K562 (cell line): Measurements from ENCODE around the gene TADA2A.

Experiments
- CTCF ChIP-seq, 3 experiments: IDR thresholded peaks in 2 of 3; conservative IDR thresholded peaks in 1 of 3; 2 replicates each; pipeline ENCODE4 v1.5.1; 2011 to 2012; ENCODE audit warnings: low read length in 3 of 3, mild to moderate bottlenecking in 3 of 3, control low read depth in 2 of 3, improper control_type of control experiment in 1 of 3, inconsistent platforms in 1 of 3, low read depth in 1 of 3, mixed read lengths in 1 of 3, moderate library complexity in 1 of 3; ENCODE audit not compliant: insufficient read depth in 2 of 3
- RCOR1 ChIP-seq, 2 experiments: IDR thresholded peaks; 2 replicates each; pipeline ENCODE4 v1.6.1; 2012; ENCODE audit warnings: low read depth in 2 of 2, low read length in 2 of 2, borderline replicate concordance in 1 of 2, improper control_type of control experiment in 1 of 2
- SMAD1 ChIP-seq: fragments of 150-350 bp; IDR thresholded peaks from 2 replicates; pipeline ENCODE4 v1.6.1; 2014; ENCODE audit warnings: low read length, low read depth; ENCODE audit not compliant: partially characterized antibody

- TF ChIP-seq CTCF (IDR thresholded peaks at IDR 0.05 in 2 of 3, conservative IDR thresholded peaks at IDR 0.05 in 1 of 3; ENCODE audit: insufficient read depth in 2 of 3, low read depth in 1 of 3, low read length in 3 of 3) (peak; percentile 29 to 46 (median 33); a peak in 3 of 6 replicates), SMAD1 (no peak), RCOR1 (IDR thresholded peaks at IDR 0.05; ENCODE audit: borderline replicate concordance in 1 of 2, low read depth in 2 of 2, low read length in 2 of 2) (no peak)
Measured at GRCh38 chr17:37386462-37386861, 20.2 kb upstream of the TADA2A start.
